ENCODE measurements around the gene PLPPR1. TPM values are rescaled to one million over a fixed set of nuclear protein-coding genes. Genes with fewer than 3 reads are reported as not detected.

The PLPPR1 gene
- total and polyA plus RNA-seq, 2 experiments from 2014 or later: 1.3 to 3.7 TPM

- H3K4me3 Mint-ChIP-seq: no peak overlapping the region
Observed at GRCh38 chr9:101035098-101035497, 6.6 kb downstream of the PLPPR1 start.

More at GRCh38 chr9:101035098-101035497, 6.6 kb downstream of the PLPPR1 start:
- no peak overlapping the region for H3K27ac Mint-ChIP-seq
- H3K4me1 Mint-ChIP-seq: peaks cover 6% of the 10 kb centered on the region
- peaks cover 5% of the 10 kb centered on the region; the same call in 1 of the 2 replicates for H3K4me1 ChIP-seq (ENCODE audit: insufficient read depth)
- no peak overlapping the region for H3K4me2 ChIP-seq
- H3K27me3 Mint-ChIP-seq (ENCODE audit: insufficient read depth, low read depth, poor library complexity): peaks cover 6% of the 10 kb centered on the region
- H3F3A ChIP-seq (replicated peaks; ENCODE audit: low read depth): no peaks in the 10 kb centered on the region
- H3K27ac ChIP-seq (ENCODE audit: low read depth): no peak overlapping the region
- no peaks in the 10 kb centered on the region for H3K9me2 ChIP-seq (ENCODE audit: insufficient read depth)
- no peaks in the 10 kb centered on the region for H3K79me2 ChIP-seq (replicated peaks; ENCODE audit: insufficient read depth)
- H3K36me3 Mint-ChIP-seq (ENCODE audit: low read depth): no peaks in the 10 kb centered on the region
- ATAC-seq (no peak), DNase-seq (ENCODE audit: low spot score) (no peak)
- no peak overlapping the region; the same call in 1 of the 2 replicates for H2AFZ ChIP-seq
- H3K27me3 ChIP-seq (ENCODE audit: insufficient read depth): peaks cover 26% of the 10 kb centered on the region
- no peaks in the 10 kb centered on the region for H3K9me3 Mint-ChIP-seq
- no peaks in the 10 kb centered on the region for H3K36me3 ChIP-seq (ENCODE audit: insufficient read depth)
- no peak overlapping the region for H3K4me3 ChIP-seq
- H4K20me1 ChIP-seq (replicated peaks; ENCODE audit: insufficient read depth): no peaks in the 10 kb centered on the region; the same call in 1 of the 2 replicates
- TF ChIP-seq JUNB (IDR thresholded peaks at IDR 0.05; ENCODE audit: unreplicated experiment): no peak
- TF ChIP-seq EZH2phosphoT487 (IDR thresholded peaks at IDR 0.05; ENCODE audit: unreplicated experiment): no peak
- no peak for TF ChIP-seq EZH2 (IDR thresholded peaks at IDR 0.05; ENCODE audit: low read depth, unreplicated experiment)
- TF ChIP-seq ZNF114 (CRISPR knock-in tag; IDR thresholded peaks at IDR 0.05): no peak
- TF ChIP-seq ZNF331 (CRISPR knock-in tag; IDR thresholded peaks at IDR 0.05; ENCODE audit: low read depth): no peak
- TF ChIP-seq CREB1 (CRISPR knock-in tag; IDR thresholded peaks at IDR 0.05; ENCODE audit: low read depth): no peak
- no peak for TF ChIP-seq NANOG (IDR thresholded peaks at IDR 0.05; ENCODE audit: borderline replicate concordance)
- no peak for TF ChIP-seq ETS1 (IDR thresholded peaks at IDR 0.05)
- no peak for TF ChIP-seq POLR2AphosphoS5 (IDR thresholded peaks at IDR 0.05; ENCODE audit: low read depth)
- no peak for TF ChIP-seq REST (IDR thresholded peaks at IDR 0.05; ENCODE audit: unreplicated experiment)
- TF ChIP-seq CTCF (conservative IDR thresholded peaks at IDR 0.05; ENCODE audit: low read depth in 2 of 2): no peak
- TF ChIP-seq STAT1 (IDR thresholded peaks at IDR 0.05; ENCODE audit: unreplicated experiment): no peak
- no peak for TF ChIP-seq ZNF462 (CRISPR knock-in tag; IDR thresholded peaks at IDR 0.05)

Data from GM23338 (cell line).